SK-N-DZ (cell line): ENCODE data around the gene SEPTIN11.
"Not testable (repeated sequence)": the region's sequence is repeated elsewhere in the genome, so short reads cannot be mapped to it uniquely, and the experiment has no call there.

Source experiments
- DNase-seq: peaks from one replicate; pipeline ENCODE4 v3.0.0-alpha.2; 2015; ENCODE audit warnings: low spot score

Gene SEPTIN11

GRCh38 chr4:76952071-76952470 is 2.5 kb downstream of the SEPTIN11 start:
- DNase-seq = no peak

GRCh38 chr4:76952656-76953582 is 3.4 kb downstream of the SEPTIN11 start:
- DNase-seq = no peak

GRCh38 chr4:76953956-76954355 is 4.4 kb downstream of the SEPTIN11 start:
- no peak for DNase-seq

- DNase-seq = no peak
Observed at GRCh38 chr4:76954489-76954888, 4.9 kb downstream of the SEPTIN11 start.

- DNase-seq = no peak
Observed at GRCh38 chr4:76955182-76955581, 5.6 kb downstream of the SEPTIN11 start.

GRCh38 chr4:76957004-76957738 is 7.6 kb downstream of the SEPTIN11 start:
- no peak for DNase-seq

- DNase-seq = no peak
Observed at GRCh38 chr4:76958891-76959290, 9.3 kb downstream of the SEPTIN11 start.

GRCh38 chr4:76960014-76960413 is 10.5 kb downstream of the SEPTIN11 start:
- DNase-seq = no peak

GRCh38 chr4:76962406-76963130 is 13.0 kb downstream of the SEPTIN11 start:
- no peak for DNase-seq

GRCh38 chr4:76963131-76963750 is 13.7 kb downstream of the SEPTIN11 start:
- DNase-seq = no peak

- not testable (repeated sequence) for DNase-seq
Observed at GRCh38 chr4:76963927-76964326, 14.4 kb downstream of the SEPTIN11 start.

GRCh38 chr4:76964769-76965168 is 15.2 kb downstream of the SEPTIN11 start:
- no peak for DNase-seq

GRCh38 chr4:76965866-76966579 is 16.5 kb downstream of the SEPTIN11 start:
- no peak for DNase-seq

- DNase-seq = no peak
Observed at GRCh38 chr4:76968937-76969336, 19.4 kb downstream of the SEPTIN11 start.

GRCh38 chr4:76969495-76969894 is 19.9 kb downstream of the SEPTIN11 start:
- DNase-seq = no peak

- DNase-seq = no peak
Observed at GRCh38 chr4:76969941-76970529, 20.5 kb downstream of the SEPTIN11 start.

- no peak for DNase-seq
Observed at GRCh38 chr4:76972306-76972705, 22.8 kb downstream of the SEPTIN11 start.

- DNase-seq = no peak
Observed at GRCh38 chr4:76974150-76974549, 24.6 kb downstream of the SEPTIN11 start.

- no peak for DNase-seq
Observed at GRCh38 chr4:76977113-76977512, 27.6 kb downstream of the SEPTIN11 start.

GRCh38 chr4:76977736-76978350 is 28.3 kb downstream of the SEPTIN11 start:
- DNase-seq = no peak
